Thyroid gland (tissue), 4 donors: ENCODE data around the gene KCNH4. TPM values are rescaled to one million over a fixed set of nuclear protein-coding genes. Genes with fewer than 3 reads are reported as not detected.
"Not testable (repeated sequence)": the region's sequence is repeated elsewhere in the genome, so short reads cannot be mapped to it uniquely, and the experiment has no call there.

ENCODE experiments used
- DNase-seq, 2 donors: peaks; one replicate each; pipeline ENCODE4 v3.0.0-alpha.2; 2019
- H3K27ac ChIP-seq, 3 donors: fragments of 200-600 bp; sonication (generic); 1 replicate in 2 of 3; 2 replicates in 1 of 3; pipeline ENCODE4 v1.5.1; 2016 to 2019; ENCODE audit warnings: mild to moderate bottlenecking in 1 of 3, moderate library complexity in 1 of 3
- H3K27me3 ChIP-seq: fragments of 200-600 bp; sonication (generic); one replicate; pipeline ENCODE4 v1.5.1; 2019
- H3K36me3 ChIP-seq, 2 donors: fragments of 200-600 bp; sonication (generic); one replicate each; pipeline ENCODE4 v1.5.1; 2016 to 2019
- H3K4me1 ChIP-seq, 2 donors: fragments of 200-600 bp; sonication (generic); one replicate each; pipeline ENCODE4 v1.5.1; 2017 to 2019
- H3K4me3 ChIP-seq, 3 donors: fragments of 200-600 bp; sonication (generic); replicated peaks in 1 of 3; 1 replicate in 2 of 3; 2 replicates in 1 of 3; pipeline ENCODE4 v1.5.1; 2016; ENCODE audit warnings: mild to moderate bottlenecking in 1 of 3
- H3K9me3 ChIP-seq: fragments of 200-600 bp; sonication (generic); one replicate; pipeline ENCODE4 v1.5.1; 2017
- CTCF ChIP-seq, 6 experiments: fragments of 200-600 bp in 3 of 6; fragments of 450-650 bp in 3 of 6; sonication (generic) in 3 of 6; IDR thresholded peaks; one replicate each; pipeline ENCODE4 v1.5.1; 2016 to 2019; ENCODE audit warnings: antibody characterized with exemption in 6 of 6, mild to moderate bottlenecking in 2 of 6, inconsistent platforms in 1 of 6, moderate library complexity in 1 of 6
- POLR2A ChIP-seq, 2 donors: fragments of 450-650 bp; IDR thresholded peaks; one replicate each; pipeline ENCODE4 v1.6.1; 2017; ENCODE audit warnings: antibody characterized with exemption in 2 of 2, mild to moderate bottlenecking in 2 of 2, moderate library complexity in 1 of 2
- WGBS, 2 donors: methylation state at CpG; one replicate each; pipeline ENCODE4 v1.1.5; 2017; 5-methylcytosine and 5-hydroxymethylcytosine counted together
- intact Hi-C: fragments of 100-400 bp; cut with DNase I; formaldehyde crosslinking; loops from one replicate; pipeline ENCODE4 v1.15.1; 2023
- total RNA-seq, 4 donors: library from RNA; depleted of rRNA; stranded (reverse); fragments of >200 nt; gene quantifications; one replicate each; pipeline ENCODE4 v1.2.3, GENCODE V29; 2016

KCNH4 gene
- total RNA-seq, 4 donors from 2014 or later: not detected

DNA sequence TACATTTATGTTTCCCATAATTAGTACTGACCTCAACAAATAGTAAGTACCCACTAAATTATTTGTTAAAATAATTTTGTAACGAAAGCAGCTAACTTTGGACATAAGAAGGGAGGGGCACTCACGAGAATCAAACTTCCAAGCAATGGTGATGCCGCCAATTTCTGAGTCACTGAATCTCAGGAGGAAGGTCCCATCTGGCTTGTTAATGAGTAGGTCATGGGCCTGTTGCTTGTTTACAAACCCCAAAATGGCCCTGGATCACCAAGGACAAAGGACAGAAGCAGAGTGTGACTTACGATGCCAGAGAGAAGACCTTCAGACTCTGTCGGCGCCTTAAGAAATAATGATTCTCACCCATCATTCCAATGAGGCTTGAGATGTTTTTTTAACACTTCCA, 29.1 kb upstream of the KCNH4 start:
- intact Hi-C loops: no loop called here
- Histone ChIP-seq H3K9me3 (no peaks in the 10 kb centered on the region), H3K4me1 (peaks cover 0 to 5% of the 10 kb centered on the region in 2 donors), H3K27ac (no peak overlapping the region), H3K27me3 (no peaks in the 10 kb centered on the region), H3K4me3 (no peak overlapping the region), H3K36me3 (peaks cover 17 to 28% of the 10 kb centered on the region in 2 donors)
- no peak for TF ChIP-seq CTCF (IDR thresholded peaks at IDR 0.05)
- TF ChIP-seq POLR2A (IDR thresholded peaks at IDR 0.05): no peak
- DNase-seq: no peak
- WGBS, 2 donors: 92 to 98% methylated on average over 6 of the region's 6 CpGs

GRCh38 chr17:42206153-42206612, 25.2 kb upstream of the KCNH4 start:
- peaks cover 22 to 23% of the 10 kb centered on the region in 2 donors for H3K36me3 ChIP-seq
- H3K27ac ChIP-seq, H3K27me3 ChIP-seq, H3K9me3 ChIP-seq, H3K4me3 ChIP-seq, DNase-seq: not testable (repeated sequence)
- intact Hi-C loops: loop anchor here (10.0 kb wide), 1 partner anchor 51 kb away; the partner anchor contains the start of gene RAB5C
- 91 to 92% methylated on average over 8 of the region's 8 CpGs for WGBS, 2 donors
- peaks cover 14 to 23% of the 10 kb centered on the region in 2 donors for H3K4me1 ChIP-seq

DNA sequence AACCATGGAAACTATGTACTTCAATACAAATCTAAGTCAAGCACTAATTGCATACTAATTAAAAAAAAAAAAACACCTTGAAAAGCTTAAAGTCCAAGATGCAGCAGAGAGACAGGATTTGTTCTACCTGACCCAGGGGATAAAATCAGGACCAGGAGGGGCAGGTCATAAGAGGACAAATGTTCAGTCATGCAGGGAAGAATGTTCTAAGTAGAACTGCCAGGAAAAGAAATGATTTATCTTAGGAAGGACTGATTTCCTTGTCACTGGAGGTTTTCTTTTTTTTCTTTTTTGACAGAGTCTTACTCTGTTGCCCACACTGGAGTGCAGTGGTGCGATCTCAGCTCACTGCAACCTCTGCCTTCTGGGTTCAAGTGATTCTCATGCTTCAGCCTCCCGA, 22.4 kb upstream of the KCNH4 start:
- DNase-seq: peak; percentile 24 to 28
- Histone ChIP-seq H3K27ac (peak overlapping the region; percentile 29 to 76 (median 64)), H3K36me3 (peaks cover 5% of the 10 kb centered on the region in 2 donors), H3K9me3 (no peaks in the 10 kb centered on the region), H3K27me3 (no peaks in the 10 kb centered on the region), H3K4me3 (no peak overlapping the region), H3K4me1 (peaks cover 14 to 23% of the 10 kb centered on the region in 2 donors)
- TF ChIP-seq CTCF (IDR thresholded peaks at IDR 0.05) (no peak), POLR2A (IDR thresholded peaks at IDR 0.05) (no peak)
- intact Hi-C loops: loop anchor here (10.0 kb wide), 1 partner anchor 49 kb away; the partner anchor contains the start of gene RAB5C
- 78 to 81% methylated on average over 2 of the region's 2 CpGs for WGBS, 2 donors

- 93% methylated on average over 5 of the region's 5 CpGs for WGBS, 2 donors
Measured at GRCh38 chr17:42202696-42203095, 21.8 kb upstream of the KCNH4 start.

DNA sequence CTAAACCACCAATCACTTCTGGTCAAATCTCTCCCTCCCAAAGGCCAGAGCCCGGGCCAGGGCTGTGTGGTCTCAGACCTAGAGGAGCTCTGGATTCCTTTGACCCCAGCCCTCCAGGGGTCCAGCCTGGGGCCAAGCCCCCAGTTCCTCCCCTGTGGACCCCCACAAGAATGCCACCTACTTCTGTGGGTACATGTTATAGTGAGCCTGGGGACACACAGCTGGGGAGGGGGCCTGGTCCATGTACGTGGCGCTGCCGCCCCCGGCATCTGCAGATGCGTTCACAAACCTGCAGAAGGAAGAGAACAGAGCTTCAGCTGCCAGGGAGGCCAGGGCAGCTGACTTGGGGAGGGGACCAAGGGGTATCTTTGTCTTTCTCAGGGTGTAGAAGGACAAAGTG, 21.2 kb upstream of the KCNH4 start:
- intact Hi-C loops: loop anchor here (10.0 kb wide), 1 partner anchor 47 kb away; the partner anchor contains the start of gene RAB5C

More at GRCh38 chr17:42202696-42203095, 21.8 kb upstream of the KCNH4 start:
- Histone ChIP-seq H3K4me1 (peaks cover 14 to 23% of the 10 kb centered on the region in 2 donors), H3K9me3 (no peaks in the 10 kb centered on the region), H3K27ac (peak overlapping the region in 2 of 3 donors; percentile 51 to 76), H3K4me3 (no peak overlapping the region), H3K27me3 (no peaks in the 10 kb centered on the region), H3K36me3 (peaks cover 5% of the 10 kb centered on the region in 2 donors)
- TF ChIP-seq POLR2A (IDR thresholded peaks at IDR 0.05): no peak
- no peak for TF ChIP-seq CTCF (IDR thresholded peaks at IDR 0.05)
- DNase-seq: no peak
- intact Hi-C loops: loop anchor here (10.0 kb wide), 1 partner anchor 48 kb away; the partner anchor contains the start of gene RAB5C

More for the DNA sequence above, 21.2 kb upstream of the KCNH4 start:
- Histone ChIP-seq H3K4me1 (peaks cover 14 to 23% of the 10 kb centered on the region in 2 donors), H3K36me3 (peaks cover 5% of the 10 kb centered on the region in 2 donors), H3K27me3 (no peaks in the 10 kb centered on the region), H3K9me3 (no peaks in the 10 kb centered on the region), H3K4me3 (no peak overlapping the region), H3K27ac (peak overlapping the region in 2 of 3 donors; percentile 51 to 76)
- no peak for TF ChIP-seq POLR2A (IDR thresholded peaks at IDR 0.05)
- no peak for TF ChIP-seq CTCF (IDR thresholded peaks at IDR 0.05)
- WGBS, 2 donors: 89 to 100% methylated on average over 6 of the region's 6 CpGs
- no peak for DNase-seq
